Endodermal cell (in vitro differentiated cells): ENCODE results near the gene PRKAA1. TPM values are rescaled to one million over a fixed set of nuclear protein-coding genes. Genes with fewer than 3 reads are reported as not detected.

Experiments used
- DNase-seq: peaks from one replicate; pipeline ENCODE4 v3.0.0-alpha.2; 2017
- H3K27ac ChIP-seq: 2 replicates; pipeline ENCODE4 v1.5.1; 2013; ENCODE audit warnings: mild to moderate bottlenecking, low read depth, low read length, moderate library complexity
- H3K27me3 ChIP-seq: 2 replicates; pipeline ENCODE4 v1.6.1; 2013; ENCODE audit warnings: mild to moderate bottlenecking, low read length, moderate library complexity; ENCODE audit not compliant: insufficient read depth, control insufficient read depth, poor library complexity, severe bottlenecking
- H3K36me3 ChIP-seq: 2 replicates; pipeline ENCODE4 v1.7.0; 2013; ENCODE audit warnings: mild to moderate bottlenecking, low read length, moderate library complexity; ENCODE audit not compliant: control insufficient read depth, insufficient read depth
- H3K4me1 ChIP-seq: one replicate; pipeline ENCODE4 v1.7.0; 2013; ENCODE audit warnings: low read length; ENCODE audit not compliant: control insufficient read depth, insufficient read depth
- H3K4me3 ChIP-seq: 2 replicates; pipeline ENCODE4 v1.5.1; 2013; ENCODE audit warnings: mild to moderate bottlenecking, low read length, moderate library complexity
- H3K9ac ChIP-seq: 2 replicates; pipeline ENCODE4 v1.6.1; 2013; ENCODE audit warnings: mild to moderate bottlenecking, low read length, moderate library complexity; ENCODE audit not compliant: poor library complexity, severe bottlenecking; ENCODE audit errors: extremely low read depth
- H3K9me3 ChIP-seq: 2 replicates; pipeline ENCODE4 v1.6.1; 2013; ENCODE audit warnings: mild to moderate bottlenecking, low read length, moderate library complexity; ENCODE audit not compliant: control insufficient read depth
- H3K27ac Mint-ChIP-seq: 2 replicates; pipeline ENCODE4 v1.8.0; 2020; ENCODE audit warnings: mixed read lengths
- H3K27me3 Mint-ChIP-seq: 2 replicates; pipeline ENCODE4 v1.8.0; 2021; ENCODE audit warnings: mild to moderate bottlenecking, mixed read lengths; ENCODE audit not compliant: insufficient read depth
- H3K36me3 Mint-ChIP-seq: 2 replicates; pipeline ENCODE4 v1.8.0; 2020; ENCODE audit warnings: low read depth, mixed read lengths
- H3K4me1 Mint-ChIP-seq: 2 replicates; pipeline ENCODE4 v1.8.0; 2020; ENCODE audit warnings: mixed read lengths
- H3K4me3 Mint-ChIP-seq: 2 replicates; pipeline ENCODE4 v1.8.0; 2020; ENCODE audit warnings: mild to moderate bottlenecking, moderate library complexity, mixed read lengths
- H3K9me3 Mint-ChIP-seq: 2 replicates; pipeline ENCODE4 v1.8.0; 2020; ENCODE audit warnings: mild to moderate bottlenecking, mixed read lengths
- CTCF ChIP-seq: fragments of 200-600 bp; sonication (generic); conservative IDR thresholded peaks from 2 replicates; pipeline ENCODE4 v1.5.0; 2021; ENCODE audit warnings: antibody characterized with exemption, mild to moderate bottlenecking
- WGBS, 2 experiments: methylation state at CpG; one replicate each; pipeline versions ENCODE4 v1.1.5 to v1.1.7; 2013; ENCODE audit warnings: missing lambda C conversion rate in 2 of 2, mixed read lengths in 1 of 2; ENCODE audit not compliant: insufficient coverage in 1 of 2, insufficient read length in 1 of 2; 5-methylcytosine and 5-hydroxymethylcytosine counted together
- total RNA-seq, 2 donors: library from RNA; stranded (reverse); fragmentation: NEBNext Ultra II Directional in 1 of 2; extraction: Animal tissue kit (Norgen Biotek cat#: 25700) in 1 of 2; gene quantifications; 2 replicates in 1 of 2; 3 replicates in 1 of 2; pipeline ENCODE4 v1.2.1, GENCODE V29; 2021

PRKAA1 gene
- total RNA-seq, 2 donors from 2014 or later, result 47.7 to 50.4 TPM

DNA sequence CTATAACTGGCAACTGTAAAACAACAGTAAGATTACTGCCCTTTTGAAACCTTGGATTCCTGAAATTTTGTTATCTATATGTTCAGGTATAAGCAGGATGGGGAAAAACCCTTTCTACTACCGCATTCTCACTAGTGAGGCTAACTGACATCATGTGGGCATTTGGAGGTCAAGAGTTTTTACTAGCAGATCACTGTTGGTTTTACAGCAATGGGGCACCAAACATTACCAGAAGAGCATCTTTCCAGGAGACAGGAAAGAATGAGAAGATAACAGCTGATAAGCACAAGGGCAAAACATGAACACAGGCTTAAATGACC, 21.6 kb downstream of the PRKAA1 start:
- Mint-ChIP-seq H3K27ac (no peak overlapping the region), H3K9me3 (no peaks in the 10 kb centered on the region), H3K27me3 (no peaks in the 10 kb centered on the region), H3K4me3 (no peak overlapping the region), H3K4me1 (peaks cover 9% of the 10 kb centered on the region), H3K36me3 (peaks cover 30% of the 10 kb centered on the region)
- H3K4me1 ChIP-seq, result no peaks in the 10 kb centered on the region
- H3K9me3 ChIP-seq, result no peaks in the 10 kb centered on the region
- H3K9ac ChIP-seq, result no peak overlapping the region
- H3K27ac ChIP-seq, result no peak overlapping the region
- H3K4me3 ChIP-seq, result no peak overlapping the region
- no peak for TF ChIP-seq CTCF
- DNase-seq, result no peak
- no peaks in the 10 kb centered on the region for H3K27me3 ChIP-seq
- peaks cover 52% of the 10 kb centered on the region for H3K36me3 ChIP-seq
- 96% methylated on average over 1 of the region's 1 CpG; no CpG with 5 or more reads in 1 of the 2 experiments for WGBS, 2 experiments

GRCh38 chr5:40775846-40776657, 22.1 kb downstream of the PRKAA1 start:
- TF ChIP-seq CTCF, result no peak
- Histone ChIP-seq H3K9ac (no peak overlapping the region), H3K4me3 (no peak overlapping the region), H3K27ac (no peak overlapping the region), H3K36me3 (peaks cover 58% of the 10 kb centered on the region), H3K9me3 (no peaks in the 10 kb centered on the region), H3K27me3 (no peaks in the 10 kb centered on the region), H3K4me1 (no peaks in the 10 kb centered on the region)
- Mint-ChIP-seq H3K4me1 (peaks cover 9% of the 10 kb centered on the region), H3K36me3 (peaks cover 30% of the 10 kb centered on the region), H3K4me3 (no peak overlapping the region), H3K9me3 (no peaks in the 10 kb centered on the region), H3K27me3 (no peaks in the 10 kb centered on the region), H3K27ac (no peak overlapping the region)
- 93 to 100% methylated on average over 6 of the region's 6 CpGs for WGBS, 2 experiments
- no peak for DNase-seq

DNA sequence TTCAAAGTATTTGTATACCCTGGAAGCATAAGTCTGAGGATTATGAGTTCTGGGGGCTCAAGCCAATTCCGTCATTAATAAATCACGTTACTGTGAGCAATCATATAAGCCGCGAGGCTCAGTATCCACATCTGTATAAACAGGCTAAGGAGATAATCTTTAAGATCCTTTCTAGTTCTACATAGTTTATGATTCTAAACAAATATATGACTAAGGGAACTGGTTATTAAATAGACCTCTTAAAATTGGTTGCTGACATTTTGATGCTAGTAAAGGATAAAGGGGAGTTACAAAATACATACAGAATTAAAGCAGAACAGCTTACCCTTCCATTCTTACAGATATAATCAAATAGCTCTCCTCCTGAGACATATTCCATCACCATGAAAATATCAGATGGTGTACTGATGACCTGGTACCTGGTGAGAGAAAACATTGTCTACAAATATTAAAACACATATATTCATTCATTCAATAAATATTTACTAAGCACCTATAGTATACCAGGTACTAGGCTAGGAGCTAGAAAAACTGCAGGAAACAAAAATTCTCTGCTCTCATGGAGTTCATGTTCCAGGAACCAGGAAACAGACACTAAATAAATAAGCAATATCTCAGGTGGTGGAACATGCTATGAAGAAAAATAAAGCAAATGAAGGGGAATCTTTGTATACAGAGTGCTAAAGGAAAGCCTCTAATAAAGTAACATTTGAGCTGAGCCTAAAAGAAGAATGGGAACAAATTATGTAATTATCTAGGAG, 22.9 kb downstream of the PRKAA1 start:
- no peak overlapping the region for H3K4me3 Mint-ChIP-seq
- 88 to 97% methylated on average over 4 of the region's 4 CpGs for WGBS, 2 experiments
- no peaks in the 10 kb centered on the region for H3K4me1 ChIP-seq
- no peak overlapping the region for H3K4me3 ChIP-seq
- no peak for DNase-seq
- no peak overlapping the region for H3K27ac Mint-ChIP-seq
- H3K4me1 Mint-ChIP-seq, result peaks cover 9% of the 10 kb centered on the region
- H3K36me3 Mint-ChIP-seq, result peaks cover 32% of the 10 kb centered on the region
- H3K36me3 ChIP-seq, result peaks cover 59% of the 10 kb centered on the region
- no peaks in the 10 kb centered on the region for H3K9me3 Mint-ChIP-seq
- no peaks in the 10 kb centered on the region for H3K9me3 ChIP-seq
- no peak overlapping the region for H3K9ac ChIP-seq
- H3K27me3 ChIP-seq, result no peaks in the 10 kb centered on the region
- H3K27ac ChIP-seq, result no peak overlapping the region
- no peaks in the 10 kb centered on the region for H3K27me3 Mint-ChIP-seq
- TF ChIP-seq CTCF, result no peak
